GM04504 (cell line): ENCODE data around the gene C19orf53.

Source experiments
- DNase-seq: peaks from one replicate; pipeline ENCODE4 v3.0.0-alpha.2; 2012; ENCODE audit warnings: low read depth

Gene C19orf53

GRCh38 chr19:13796301-13797057 is 22.2 kb downstream of the C19orf53 start:
- DNase-seq = peak; percentile 94

GRCh38 chr19:13797058-13797440 is 22.8 kb downstream of the C19orf53 start:
- DNase-seq = no peak

GRCh38 chr19:13797870-13798269 is 23.6 kb downstream of the C19orf53 start:
- peak; percentile 46 for DNase-seq

- DNase-seq = no peak
These were observed 25.4 kb downstream of the C19orf53 start for GRCh38 chr19:13799669-13800068.

GRCh38 chr19:13803038-13803437 is 28.8 kb downstream of the C19orf53 start:
- no peak for DNase-seq

- DNase-seq = no peak
These were observed 30.8 kb downstream of the C19orf53 start for GRCh38 chr19:13804830-13805683.

- DNase-seq = no peak
These were observed 32.5 kb downstream of the C19orf53 start for GRCh38 chr19:13806728-13807127.

- no peak for DNase-seq
These were observed 33.3 kb downstream of the C19orf53 start for GRCh38 chr19:13807421-13808021.

- DNase-seq = no peak
These were observed 34.6 kb downstream of the C19orf53 start for GRCh38 chr19:13808856-13809255.

- no peak for DNase-seq
These were observed 38.3 kb downstream of the C19orf53 start for GRCh38 chr19:13812544-13812943.

GRCh38 chr19:13813147-13813546 is 38.9 kb downstream of the C19orf53 start:
- DNase-seq = no peak

- no peak for DNase-seq
These were observed 40.3 kb downstream of the C19orf53 start for GRCh38 chr19:13814550-13814949.

GRCh38 chr19:13817018-13817614 is 42.9 kb downstream of the C19orf53 start:
- no peak for DNase-seq

- DNase-seq = no peak
These were observed 43.5 kb downstream of the C19orf53 start for GRCh38 chr19:13817615-13818371.

- no peak for DNase-seq
These were observed 45.0 kb downstream of the C19orf53 start for GRCh38 chr19:13819238-13819637.

- no peak for DNase-seq
These were observed 47.0 kb downstream of the C19orf53 start for GRCh38 chr19:13821292-13821691.

- DNase-seq = no peak
These were observed 49.0 kb downstream of the C19orf53 start for GRCh38 chr19:13823256-13823655.

GRCh38 chr19:13823901-13824300 is 49.6 kb downstream of the C19orf53 start:
- no peak for DNase-seq

GRCh38 chr19:13824703-13825102 is 50.4 kb downstream of the C19orf53 start:
- DNase-seq = no peak

- no peak for DNase-seq
These were observed 51.5 kb downstream of the C19orf53 start for GRCh38 chr19:13825489-13826441.
